Sigmoid colon (tissue), 7 donors: Measurements from ENCODE around the gene ITPA. TPM values are rescaled to one million over a fixed set of nuclear protein-coding genes. Genes with fewer than 3 reads are reported as not detected.
"Not testable (repeated sequence)": the region's sequence is repeated elsewhere in the genome, so short reads cannot be mapped to it uniquely, and the experiment has no call there.

Source experiments
- DNase-seq: peaks from one replicate; pipeline ENCODE4 v3.0.0-alpha.2; 2019
- H3K27ac ChIP-seq, 4 donors: fragments of 200-600 bp; sonication (generic); one replicate each; pipeline ENCODE4 v1.5.1; 2016 to 2019; ENCODE audit warnings: mild to moderate bottlenecking in 1 of 4
- H3K27me3 ChIP-seq, 3 donors: fragments of 200-600 bp; sonication (generic); one replicate each; pipeline ENCODE4 v1.5.1; 2019; ENCODE audit warnings: mild to moderate bottlenecking in 1 of 3
- H3K36me3 ChIP-seq, 4 donors: fragments of 200-600 bp; sonication (generic); one replicate each; pipeline ENCODE4 v1.5.1; 2016 to 2019
- H3K4me1 ChIP-seq, 4 donors: fragments of 200-600 bp; sonication (generic); one replicate each; pipeline ENCODE4 v1.5.1; 2017 to 2019
- H3K4me3 ChIP-seq, 4 donors: fragments of 200-600 bp; sonication (generic); one replicate each; pipeline ENCODE4 v1.5.1; 2017 to 2019; ENCODE audit warnings: mild to moderate bottlenecking in 2 of 4, moderate library complexity in 1 of 4
- H3K9me3 ChIP-seq, 4 donors: fragments of 200-600 bp in 3 of 4; sonication (generic) in 3 of 4; one replicate each; pipeline versions ENCODE4 v1.5.1 to v1.6.1; 2013 to 2019
- EP300 ChIP-seq, 4 donors: sonication (generic); formaldehyde crosslinking; IDR thresholded peaks; one replicate each; pipeline ENCODE4 v1.6.1; 2017; ENCODE audit warnings: antibody characterized with exemption in 4 of 4
- POLR2A ChIP-seq, 2 donors: fragments of 450-650 bp; IDR thresholded peaks; one replicate each; pipeline ENCODE4 v1.6.1; 2016; ENCODE audit warnings: antibody characterized with exemption in 2 of 2, mild to moderate bottlenecking in 2 of 2, moderate library complexity in 2 of 2
- POLR2AphosphoS5 ChIP-seq, 4 donors: sonication (generic); formaldehyde crosslinking; IDR thresholded peaks; one replicate each; pipeline ENCODE4 v1.6.1; 2017; ENCODE audit warnings: antibody characterized with exemption in 4 of 4
- WGBS, 2 donors: extraction: QIAGEN DNeasy Blood & Tissue Kit; methylation state at CpG; one replicate each; pipeline ENCODE4 v1.1.7; 2013; 5-methylcytosine and 5-hydroxymethylcytosine counted together
- intact Hi-C: fragments of 100-400 bp; cut with DNase I; formaldehyde crosslinking; loops from one replicate; pipeline ENCODE4 v1.15.1; 2023
- polyA plus RNA-seq, 3 donors: library from polyadenylated mRNA; stranded (reverse); fragments of 200-250 nt; gene quantifications; one replicate each; pipeline ENCODE4 v1.2.3, GENCODE V29; 2013
- total RNA-seq, 4 donors: library from RNA; depleted of rRNA; stranded (reverse); fragments of >200 nt; gene quantifications; one replicate each; pipeline ENCODE4 v1.1.0, GENCODE V29; 2016
- TF ChIP-seq, protein P1 (sequence below), 4 experiments: fragments of 450-650 bp in 3 of 4; fragments of 200-600 bp in 1 of 4; IDR thresholded peaks; one replicate each; pipeline ENCODE4 v1.5.1; 2016 to 2019; ENCODE audit warnings: antibody characterized with exemption in 4 of 4, mild to moderate bottlenecking in 3 of 4, moderate library complexity in 2 of 4
- donor health status: healthy with polysubstance abuse.
- donor health status: Bipolar disorder and iron deficiency.
- donor health status: healthy.

Gene ITPA
- total and polyA plus RNA-seq, 7 donors, result 17.1 to 92.5 (median 31.7) TPM

DNA sequence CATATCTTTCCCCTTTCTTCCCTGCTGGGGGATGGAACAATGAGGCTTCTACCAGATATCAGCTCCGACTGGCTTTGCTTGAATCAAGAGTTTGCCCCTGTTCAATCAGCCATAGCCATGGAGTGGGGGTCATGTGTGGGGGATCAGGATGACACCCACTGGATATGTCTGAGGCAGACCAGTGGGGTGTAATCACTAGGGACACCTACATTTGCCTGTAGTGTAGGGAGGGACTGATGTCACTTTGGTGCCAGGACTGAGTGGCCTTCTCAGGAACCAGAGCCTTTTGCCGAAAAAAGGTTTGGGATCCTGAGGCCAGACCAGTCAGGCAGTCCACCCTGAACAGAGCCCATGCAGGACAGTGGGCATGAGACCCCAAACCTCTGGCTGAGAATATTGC, 1.0 kb downstream of the ITPA start:
- Histone ChIP-seq H3K4me3 (peak overlapping the region; percentile 69 to 85 (median 76)), H3K27ac (no peak overlapping the region), H3K4me1 (peaks cover 0 to 13% (median 10%) of the 10 kb centered on the region in 4 donors), H3K36me3 (peaks cover 0 to 17% (median 4%) of the 10 kb centered on the region in 4 donors), H3K27me3 (no peaks in the 10 kb centered on the region), H3K9me3 (no peaks in the 10 kb centered on the region)
- no peak for DNase-seq
- intact Hi-C loops, result no loop called here
- WGBS, 2 donors, result 74 to 77% methylated on average over 2 of the region's 2 CpGs
- TF ChIP-seq, protein P1, sequence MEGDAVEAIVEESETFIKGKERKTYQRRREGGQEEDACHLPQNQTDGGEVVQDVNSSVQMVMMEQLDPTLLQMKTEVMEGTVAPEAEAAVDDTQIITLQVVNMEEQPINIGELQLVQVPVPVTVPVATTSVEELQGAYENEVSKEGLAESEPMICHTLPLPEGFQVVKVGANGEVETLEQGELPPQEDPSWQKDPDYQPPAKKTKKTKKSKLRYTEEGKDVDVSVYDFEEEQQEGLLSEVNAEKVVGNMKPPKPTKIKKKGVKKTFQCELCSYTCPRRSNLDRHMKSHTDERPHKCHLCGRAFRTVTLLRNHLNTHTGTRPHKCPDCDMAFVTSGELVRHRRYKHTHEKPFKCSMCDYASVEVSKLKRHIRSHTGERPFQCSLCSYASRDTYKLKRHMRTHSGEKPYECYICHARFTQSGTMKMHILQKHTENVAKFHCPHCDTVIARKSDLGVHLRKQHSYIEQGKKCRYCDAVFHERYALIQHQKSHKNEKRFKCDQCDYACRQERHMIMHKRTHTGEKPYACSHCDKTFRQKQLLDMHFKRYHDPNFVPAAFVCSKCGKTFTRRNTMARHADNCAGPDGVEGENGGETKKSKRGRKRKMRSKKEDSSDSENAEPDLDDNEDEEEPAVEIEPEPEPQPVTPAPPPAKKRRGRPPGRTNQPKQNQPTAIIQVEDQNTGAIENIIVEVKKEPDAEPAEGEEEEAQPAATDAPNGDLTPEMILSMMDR (IDR thresholded peaks at IDR 0.05), result no peak
- TF ChIP-seq EP300 (IDR thresholded peaks at IDR 0.05) (no peak), POLR2A (IDR thresholded peaks at IDR 0.05) (no peak), POLR2AphosphoS5 (IDR thresholded peaks at IDR 0.05) (no peak)

DNA sequence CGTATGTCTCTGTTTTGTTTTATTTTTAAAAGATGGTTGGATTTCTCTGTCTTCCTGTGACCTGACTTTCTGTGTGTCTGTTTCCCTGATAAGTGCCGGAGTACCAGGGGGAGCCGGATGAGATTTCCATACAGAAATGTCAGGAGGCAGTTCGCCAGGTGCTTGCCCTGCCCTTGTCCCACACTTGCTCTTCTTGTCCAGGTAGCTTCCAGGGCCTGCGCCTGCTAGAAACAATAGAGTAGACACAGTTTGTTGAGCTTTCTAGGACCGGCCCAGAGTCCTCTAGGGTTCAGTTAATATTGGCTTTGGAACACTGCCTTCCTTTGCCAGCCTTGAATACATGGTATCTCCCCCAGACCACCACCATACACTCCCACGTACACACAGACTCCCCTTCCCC, 3.9 kb downstream of the ITPA start:
- intact Hi-C loops, result no loop called here
- no peak for DNase-seq
- no peaks in the 10 kb centered on the region for H3K27me3 ChIP-seq
- H3K4me3 ChIP-seq, result no peak overlapping the region
- H3K4me1 ChIP-seq, result peaks cover 0 to 14% (median 12%) of the 10 kb centered on the region in 4 donors
- H3K9me3 ChIP-seq, result no peaks in the 10 kb centered on the region
- TF ChIP-seq EP300 (IDR thresholded peaks at IDR 0.05) (no peak), POLR2AphosphoS5 (IDR thresholded peaks at IDR 0.05) (no peak), POLR2A (IDR thresholded peaks at IDR 0.05) (no peak)
- TF ChIP-seq, protein P1 (IDR thresholded peaks at IDR 0.05), result no peak
- H3K27ac ChIP-seq, result no peak overlapping the region
- H3K36me3 ChIP-seq, result peaks cover 0 to 36% (median 6%) of the 10 kb centered on the region in 4 donors
- 95% methylated on average over 7 of the region's 7 CpGs for WGBS, 2 donors

DNA sequence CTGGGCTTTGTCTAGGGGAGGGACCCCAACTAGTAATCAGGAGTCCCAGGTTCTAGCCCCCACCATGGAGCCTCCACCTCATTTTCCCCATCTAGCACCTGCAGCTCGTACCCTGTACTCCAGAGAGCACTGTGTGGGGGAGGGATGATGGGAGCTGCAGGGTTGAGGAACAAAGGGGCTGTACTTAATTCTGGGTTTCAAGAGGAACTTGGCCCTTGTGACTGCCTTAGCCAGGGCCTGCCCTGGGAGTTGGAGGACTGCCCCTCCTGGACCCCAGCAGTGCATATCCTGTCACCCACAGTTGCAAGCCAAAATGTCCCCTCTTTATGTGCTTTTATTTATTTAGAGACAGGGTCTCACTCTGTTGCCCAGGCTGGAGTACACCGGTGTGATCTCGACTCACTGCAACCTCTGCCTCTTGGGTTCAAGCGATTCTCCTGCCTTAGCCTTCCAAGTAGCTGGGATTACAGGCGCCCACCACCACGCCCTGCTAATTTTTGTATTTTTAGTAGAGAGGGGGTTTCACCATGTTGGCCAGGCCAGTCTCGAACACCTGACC, 6.1 kb downstream of the ITPA start:
- H3K4me1 ChIP-seq, H3K9me3 ChIP-seq, H3K27me3 ChIP-seq, H3K4me3 ChIP-seq, intact Hi-C loops, H3K27ac ChIP-seq, DNase-seq: not testable (repeated sequence)
- peaks cover 0 to 36% (median 6%) of the 10 kb centered on the region in 4 donors for H3K36me3 ChIP-seq
- WGBS, 2 donors, result 93 to 96% methylated on average over 7 of the region's 7 CpGs

DNA sequence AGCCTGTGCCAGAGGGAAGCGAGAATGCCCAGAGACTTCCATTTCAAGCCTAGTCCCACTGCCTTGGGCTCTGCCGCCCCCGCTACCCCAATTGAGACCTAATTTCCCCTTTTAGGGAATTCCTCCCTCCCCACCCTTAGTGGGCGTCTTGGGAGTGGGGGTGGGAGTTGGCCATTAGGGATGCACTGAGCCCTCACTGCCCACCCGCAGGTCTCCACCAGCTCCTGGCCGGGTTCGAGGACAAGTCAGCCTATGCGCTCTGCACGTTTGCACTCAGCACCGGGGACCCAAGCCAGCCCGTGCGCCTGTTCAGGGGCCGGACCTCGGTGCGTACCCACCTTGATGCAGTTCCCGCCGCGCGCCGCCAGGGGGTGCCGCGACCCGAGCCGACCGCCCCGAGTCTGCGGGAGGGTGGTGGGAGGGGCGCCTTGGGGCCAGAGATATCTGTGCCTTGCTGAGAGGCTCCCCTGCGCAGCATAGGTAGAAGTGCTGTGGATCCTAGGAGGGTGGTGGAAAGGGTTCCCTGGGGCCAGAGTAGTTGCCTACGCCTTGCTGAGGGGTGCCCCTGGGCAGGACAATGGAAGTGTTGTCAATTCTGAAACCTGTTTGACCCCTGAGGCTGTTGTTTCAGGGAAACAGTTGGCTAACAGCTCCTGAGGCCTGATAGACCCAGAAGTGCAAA, 9.2 kb downstream of the ITPA start:
- intact Hi-C loops, result no loop called here
- Histone ChIP-seq H3K4me1 (peaks cover 0 to 7% (median 6%) of the 10 kb centered on the region in 4 donors), H3K36me3 (peaks cover 0 to 61% (median 10%) of the 10 kb centered on the region in 4 donors), H3K27ac (no peak overlapping the region), H3K9me3 (no peaks in the 10 kb centered on the region), H3K4me3 (no peak overlapping the region), H3K27me3 (no peaks in the 10 kb centered on the region)
- WGBS, 2 donors, result 18 to 22% methylated on average over 30 of the region's 30 CpGs
- no peak for DNase-seq
- TF ChIP-seq, protein P1 (IDR thresholded peaks at IDR 0.05), result peak; percentile 20 to 87 (median 70)
- no peak for TF ChIP-seq POLR2AphosphoS5 (IDR thresholded peaks at IDR 0.05)

DNA sequence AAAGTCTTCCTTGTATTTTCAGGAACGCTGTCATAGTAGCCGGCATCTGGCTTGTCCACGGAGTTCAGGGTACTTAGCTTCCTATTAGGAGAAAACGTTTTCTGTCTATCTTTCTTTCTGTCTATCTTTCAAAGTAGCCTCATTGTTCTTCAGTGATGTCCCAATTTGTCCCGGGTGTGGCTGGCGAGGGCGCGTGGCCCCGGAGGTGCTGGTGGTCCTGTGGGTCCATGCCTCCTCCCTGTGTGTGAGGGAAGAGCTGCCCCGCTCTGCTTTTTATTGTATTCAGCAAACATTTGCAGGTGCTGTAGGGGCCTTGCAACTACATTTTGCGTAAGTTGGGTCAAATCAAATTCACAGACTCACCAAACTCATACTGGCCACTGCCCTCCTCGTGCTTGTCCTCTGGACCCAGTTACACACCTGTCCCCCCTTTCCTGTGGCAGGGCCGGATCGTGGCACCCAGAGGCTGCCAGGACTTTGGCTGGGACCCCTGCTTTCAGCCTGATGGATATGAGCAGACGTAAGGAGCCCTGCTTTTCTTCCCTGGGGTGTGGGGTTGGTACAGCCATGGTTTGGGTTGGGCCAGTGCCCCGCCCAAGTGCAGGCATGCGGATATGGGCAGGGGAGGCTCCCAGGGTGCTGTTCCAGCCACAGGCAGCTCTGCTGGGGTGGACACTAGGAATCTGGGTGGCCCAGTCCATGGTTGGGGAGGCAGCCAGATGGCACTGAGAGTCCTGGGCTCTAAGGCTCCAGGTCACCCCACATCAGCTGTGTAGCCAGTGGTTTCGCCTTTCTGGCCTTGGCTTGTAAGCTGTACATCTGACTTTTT, 12.3 kb downstream of the ITPA start:
- H3K4me3 ChIP-seq, result no peak overlapping the region
- H3K27ac ChIP-seq, result no peak overlapping the region
- peaks cover 0 to 7% (median 6%) of the 10 kb centered on the region in 4 donors for H3K4me1 ChIP-seq
- H3K9me3 ChIP-seq, result no peaks in the 10 kb centered on the region
- no peak for DNase-seq
- intact Hi-C loops, result no loop called here
- 74 to 90% methylated on average over 18 of the region's 18 CpGs for WGBS, 2 donors
- H3K36me3 ChIP-seq, result peaks cover 0 to 54% (median 8%) of the 10 kb centered on the region in 4 donors
- TF ChIP-seq POLR2AphosphoS5 (IDR thresholded peaks at IDR 0.05) (no peak), POLR2A (IDR thresholded peaks at IDR 0.05) (no peak), EP300 (IDR thresholded peaks at IDR 0.05) (no peak)
- TF ChIP-seq, protein P1 (IDR thresholded peaks at IDR 0.05), result no peak
- H3K27me3 ChIP-seq, result no peaks in the 10 kb centered on the region
